ENCODE results near the gene ATP6V0E1.

GRCh38 chr5:172958331-172959046 is 25.1 kb upstream of the ATP6V0E1 start:
- TF ChIP-seq CTCF (IDR thresholded peaks at IDR 0.05; ENCODE audit: insufficient read depth, low read length, poor library complexity, severe bottlenecking) (no peak), EZH2phosphoT487 (conservative IDR thresholded peaks at IDR 0.05; ENCODE audit: low read length) (no peak)

All from SU-DHL-6 (cell line).